Stimulated activated CD4-positive, alpha-beta T cell treated with anti-CD3 and anti-CD28 coated beads, Interleukin-4, amount 100 ng/mL, for 24 hours (primary cell): Measurements from ENCODE around the gene LPCAT2.

ENCODE experiments used
- DNase-seq: peaks from one replicate; pipeline ENCODE4 v3.0.0-alpha.2; 2020

The LPCAT2 gene

DNA sequence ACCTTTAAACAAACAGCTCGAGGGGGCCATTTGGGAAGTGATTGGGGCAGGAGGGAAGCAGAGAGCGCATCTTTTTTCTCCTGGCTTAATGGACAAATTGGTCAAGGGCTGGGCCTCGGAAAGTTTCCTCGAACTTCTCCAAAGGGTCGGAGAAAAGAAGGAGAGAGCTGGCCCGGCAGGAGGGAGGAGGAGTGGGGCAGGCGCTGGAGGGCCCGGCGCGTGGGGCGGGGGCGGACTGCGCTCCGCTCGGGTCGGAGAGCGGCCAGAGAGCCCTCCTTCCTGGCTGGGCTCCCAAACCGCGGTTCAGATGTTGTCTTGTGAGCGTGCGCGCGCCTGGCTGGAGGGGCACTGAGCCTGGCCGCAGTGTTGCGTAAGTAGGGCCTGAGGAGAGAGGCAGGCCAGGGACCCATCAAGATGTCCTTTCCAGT, 28.6 kb upstream of the LPCAT2 start:
- no peak for DNase-seq

DNA sequence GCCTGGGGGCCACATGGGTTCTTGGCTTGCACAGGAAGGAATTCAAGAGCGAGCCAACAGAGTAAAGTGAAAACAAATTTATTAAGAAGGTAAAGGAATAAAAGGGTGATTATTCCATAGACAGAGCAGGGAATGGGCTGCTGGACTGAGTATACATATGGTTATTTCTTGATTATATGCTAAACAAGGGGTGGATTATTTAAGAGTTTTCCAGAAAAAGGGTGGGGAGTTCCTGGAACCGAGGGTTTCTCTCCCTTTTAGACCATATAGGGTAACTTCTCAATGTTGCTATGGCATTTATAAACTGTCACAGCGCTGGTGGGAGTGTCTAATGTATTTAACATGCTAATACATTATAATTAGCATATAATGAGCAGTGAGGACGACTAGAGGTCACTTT, 27.8 kb upstream of the LPCAT2 start:
- DNase-seq, result no peak

DNA sequence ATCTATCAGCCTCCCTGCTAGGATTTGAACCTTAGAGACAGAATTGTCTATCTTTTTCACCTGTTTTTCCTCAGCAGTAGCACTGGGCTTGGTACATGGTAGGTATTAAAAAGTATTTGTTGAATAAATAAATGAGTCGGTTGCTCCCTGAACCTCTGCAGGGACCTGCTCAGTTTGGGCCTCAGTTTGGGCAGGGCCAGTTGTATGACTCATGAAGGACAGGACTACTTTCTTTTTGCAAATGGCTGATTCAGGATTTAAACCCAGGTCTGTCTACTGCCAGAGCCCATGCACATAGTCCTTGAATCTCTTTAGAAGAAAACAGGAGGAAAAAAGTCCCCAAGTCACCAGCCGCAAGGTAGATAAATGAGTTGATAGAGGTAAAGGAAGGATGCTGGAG, 26.8 kb upstream of the LPCAT2 start:
- DNase-seq, result no peak

DNA sequence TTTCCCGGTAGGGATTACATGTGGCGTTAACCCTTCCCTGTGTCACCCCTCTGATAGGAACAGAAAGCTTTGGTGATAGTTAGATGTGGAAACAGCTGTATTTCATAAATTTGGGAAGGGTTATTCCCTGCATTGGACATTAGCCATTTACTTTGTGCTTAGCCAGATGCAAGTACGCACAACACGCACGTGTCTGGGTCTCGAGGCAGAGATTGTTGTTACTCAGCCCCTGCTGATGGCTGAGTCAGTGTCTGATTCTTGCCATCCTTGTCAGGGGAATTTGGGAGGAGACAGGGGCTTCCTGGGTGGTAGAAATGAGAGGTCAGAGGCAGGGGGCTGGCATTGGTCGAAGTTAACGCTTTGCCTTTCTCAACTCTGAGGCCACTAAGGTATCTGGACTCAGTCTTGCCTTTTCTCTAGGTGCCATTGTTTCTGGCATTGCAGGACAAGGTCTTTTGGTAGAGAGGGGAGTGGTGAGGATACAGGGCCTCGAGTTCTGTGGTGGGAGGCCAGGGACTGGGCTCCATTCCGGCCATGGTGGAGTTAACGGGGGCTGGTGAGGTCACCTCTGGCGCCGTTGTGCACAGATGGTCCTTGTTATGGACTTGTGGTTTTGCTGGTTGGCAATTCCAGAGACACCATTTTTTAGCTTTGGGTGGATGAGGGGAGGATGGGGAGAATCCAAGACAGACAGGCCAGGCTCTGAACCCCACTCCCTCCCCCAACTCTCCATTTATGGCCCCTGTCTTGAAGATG, 21.6 kb upstream of the LPCAT2 start:
- DNase-seq, result no peak

DNA sequence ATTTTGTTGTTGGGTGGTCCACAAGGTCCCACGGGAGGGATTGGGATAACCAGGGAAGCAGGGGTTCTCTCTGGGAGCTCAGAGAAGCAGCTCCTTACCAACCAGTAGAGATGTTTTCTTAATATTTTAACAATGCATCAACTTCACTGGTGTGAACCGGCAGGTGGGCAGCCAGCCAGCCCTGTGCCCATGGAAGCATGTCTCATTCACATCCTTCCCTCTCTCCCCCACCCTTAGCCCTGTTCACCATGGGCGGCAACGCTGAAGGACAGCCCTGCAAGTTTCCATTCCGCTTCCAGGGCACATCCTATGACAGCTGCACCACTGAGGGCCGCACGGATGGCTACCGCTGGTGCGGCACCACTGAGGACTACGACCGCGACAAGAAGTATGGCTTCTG, 20.6 kb upstream of the LPCAT2 start:
- DNase-seq, result no peak

DNA sequence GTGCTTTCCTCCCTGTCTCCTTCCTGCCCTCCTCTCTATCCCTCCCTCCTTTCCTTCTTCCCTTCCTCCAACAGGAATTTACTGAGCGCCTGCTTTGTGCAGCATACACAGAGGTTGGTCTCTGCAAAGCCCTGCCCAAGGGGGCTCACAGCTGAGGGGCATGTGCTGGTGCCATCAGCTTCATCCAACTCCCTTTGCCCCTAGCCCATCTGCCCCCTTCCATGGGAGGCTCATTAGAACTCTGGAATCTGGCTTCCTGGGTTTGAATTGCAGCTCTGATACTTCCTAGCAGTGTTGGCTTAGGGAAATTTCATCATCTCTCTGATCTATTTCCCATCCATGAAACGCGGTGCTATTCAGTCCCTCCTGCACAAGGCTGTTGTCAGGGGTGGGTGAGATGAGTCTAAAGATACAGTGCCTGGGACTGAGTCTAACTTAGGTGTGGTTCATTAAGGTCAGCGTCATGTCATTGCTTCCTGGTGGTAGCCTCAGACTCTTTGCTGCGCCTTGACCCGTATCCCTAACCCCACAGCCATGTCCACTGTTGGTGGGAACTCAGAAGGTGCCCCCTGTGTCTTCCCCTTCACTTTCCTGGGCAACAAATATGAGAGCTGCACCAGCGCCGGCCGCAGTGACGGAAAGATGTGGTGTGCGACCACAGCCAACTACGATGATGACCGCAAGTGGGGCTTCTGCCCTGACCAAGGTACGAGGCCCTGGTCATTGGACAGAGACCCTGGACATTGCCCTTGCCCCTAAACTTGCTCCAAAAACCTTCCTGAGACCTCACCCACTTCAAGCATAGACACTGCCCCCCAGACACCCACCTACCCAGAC, 19.5 kb upstream of the LPCAT2 start:
- no peak for DNase-seq

DNA sequence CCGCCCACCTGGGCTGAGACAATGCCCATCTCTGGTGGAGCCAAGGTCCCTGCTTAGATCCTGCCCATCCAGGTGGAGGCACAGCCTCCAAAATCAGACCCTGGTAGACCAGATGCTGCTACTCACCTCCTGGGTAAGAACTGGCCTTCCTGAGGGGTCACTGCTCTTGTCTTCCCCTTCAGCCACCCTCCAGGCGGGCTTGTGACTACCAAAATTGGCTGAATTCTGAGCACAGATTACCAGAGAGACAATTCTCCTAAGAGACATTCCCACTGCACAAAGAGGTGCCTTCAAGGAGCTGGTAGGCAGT, 19.0 kb upstream of the LPCAT2 start:
- no peak for DNase-seq

DNA sequence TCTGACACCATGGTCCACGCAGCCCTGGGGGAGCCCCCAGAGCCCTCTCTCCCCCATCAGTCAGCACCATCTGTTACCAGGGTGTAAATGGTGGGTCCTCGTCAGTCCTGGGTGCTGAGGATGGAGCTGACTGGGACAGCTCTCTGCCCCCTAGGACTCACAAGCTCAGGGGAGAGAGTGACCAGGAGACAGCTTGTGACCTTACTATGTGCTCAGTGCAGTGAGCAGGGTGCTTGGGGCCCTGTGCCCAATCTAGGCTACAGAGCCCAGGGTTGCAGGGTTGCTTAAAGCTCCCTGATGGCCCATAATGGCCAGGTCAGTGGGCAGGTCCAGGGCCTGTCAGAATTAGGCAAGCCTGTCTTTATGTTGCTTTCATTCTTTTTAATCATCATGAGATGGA, 18.6 kb upstream of the LPCAT2 start:
- DNase-seq, result no peak

DNA sequence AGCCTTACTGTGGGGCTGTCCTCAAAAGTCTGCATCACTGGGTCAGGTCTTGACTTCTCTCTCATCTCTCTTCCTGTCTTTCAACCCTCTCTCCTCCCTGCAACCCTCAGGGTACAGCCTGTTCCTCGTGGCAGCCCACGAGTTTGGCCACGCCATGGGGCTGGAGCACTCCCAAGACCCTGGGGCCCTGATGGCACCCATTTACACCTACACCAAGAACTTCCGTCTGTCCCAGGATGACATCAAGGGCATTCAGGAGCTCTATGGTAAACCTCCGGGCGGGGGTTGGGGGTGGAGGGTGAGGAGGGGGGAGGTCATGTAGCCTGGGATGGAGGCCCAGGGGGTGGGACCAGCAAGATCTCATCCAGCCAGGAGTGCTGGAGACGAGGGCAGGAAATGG, 17.2 kb upstream of the LPCAT2 start:
- no peak for DNase-seq

DNA sequence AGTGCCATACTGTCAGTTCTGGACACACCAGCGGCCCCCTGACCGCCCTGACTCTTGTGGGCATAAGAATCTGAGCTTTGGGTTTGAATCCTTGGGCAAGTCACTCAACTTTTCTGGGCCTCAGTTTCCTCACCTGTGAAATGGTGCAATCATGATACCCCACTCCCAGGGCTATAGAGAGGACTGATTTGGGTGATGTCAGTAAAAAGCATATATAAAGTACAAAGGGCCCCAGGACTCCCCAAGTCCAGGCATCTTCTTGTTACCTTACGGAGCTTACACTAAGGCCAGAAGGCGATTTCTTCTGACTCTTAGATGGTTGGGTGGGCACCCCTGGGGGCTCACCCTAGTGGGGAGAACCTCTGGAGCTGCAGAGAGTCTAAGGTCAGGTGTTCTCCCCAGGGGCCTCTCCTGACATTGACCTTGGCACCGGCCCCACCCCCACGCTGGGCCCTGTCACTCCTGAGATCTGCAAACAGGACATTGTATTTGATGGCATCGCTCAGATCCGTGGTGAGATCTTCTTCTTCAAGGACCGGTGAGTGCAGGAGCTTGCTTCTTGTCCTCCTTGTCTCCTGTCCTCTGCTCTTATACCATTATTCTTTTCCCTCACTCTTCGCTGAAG, 16.0 kb upstream of the LPCAT2 start:
- DNase-seq, result no peak

DNA sequence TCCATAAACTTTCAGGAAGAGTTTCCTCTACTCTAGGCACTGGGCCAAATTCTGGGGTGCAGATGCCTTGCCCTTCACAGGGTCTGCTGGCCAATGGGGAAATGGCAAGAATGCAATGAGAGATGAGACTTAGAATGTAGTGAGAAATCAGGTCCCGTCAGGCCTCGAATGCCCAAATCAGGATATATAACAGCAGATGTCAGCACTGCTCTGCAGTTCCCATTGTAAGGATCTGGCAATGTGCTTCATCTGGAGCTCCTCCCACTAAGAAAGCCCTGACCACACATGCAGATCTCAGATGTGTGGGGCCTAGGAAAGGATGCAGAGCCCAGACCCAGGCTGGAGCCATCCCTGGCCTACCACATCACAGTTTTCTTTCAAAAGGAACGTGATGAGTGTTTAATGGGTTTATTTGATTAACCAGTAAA, 13.9 kb upstream of the LPCAT2 start:
- no peak for DNase-seq

DNA sequence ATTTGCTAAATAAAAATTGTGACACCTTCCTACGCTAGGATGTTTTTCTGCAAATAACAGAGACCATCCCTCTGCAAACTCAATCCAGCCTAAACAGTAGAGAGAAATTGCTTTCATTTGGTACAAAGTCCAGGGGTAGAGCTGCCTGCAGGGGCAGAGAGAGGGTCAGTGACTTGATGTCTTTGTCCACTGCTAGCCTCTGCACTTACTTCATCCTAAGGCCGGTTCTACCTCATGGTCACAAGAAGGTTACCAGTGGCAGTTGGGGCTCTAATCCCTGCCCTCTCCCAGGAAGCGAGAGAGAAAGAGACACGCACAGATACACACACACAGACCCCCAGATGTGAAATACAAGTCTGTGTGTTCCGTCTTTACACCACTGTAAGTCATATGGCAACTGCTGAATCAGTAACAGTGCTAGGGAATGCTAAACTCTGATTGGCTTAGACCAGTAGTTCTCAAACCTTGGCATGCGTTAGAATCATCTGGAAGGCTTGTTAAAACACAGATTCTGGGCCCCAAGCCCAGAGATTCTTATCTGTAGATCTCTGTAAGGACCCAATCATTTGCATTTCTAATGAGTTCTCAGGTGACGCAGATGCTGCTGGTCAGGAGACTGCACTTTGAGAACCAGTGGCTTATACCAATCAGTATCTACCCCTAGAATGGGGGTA, 13.1 kb upstream of the LPCAT2 start:
- DNase-seq, result no peak

DNA sequence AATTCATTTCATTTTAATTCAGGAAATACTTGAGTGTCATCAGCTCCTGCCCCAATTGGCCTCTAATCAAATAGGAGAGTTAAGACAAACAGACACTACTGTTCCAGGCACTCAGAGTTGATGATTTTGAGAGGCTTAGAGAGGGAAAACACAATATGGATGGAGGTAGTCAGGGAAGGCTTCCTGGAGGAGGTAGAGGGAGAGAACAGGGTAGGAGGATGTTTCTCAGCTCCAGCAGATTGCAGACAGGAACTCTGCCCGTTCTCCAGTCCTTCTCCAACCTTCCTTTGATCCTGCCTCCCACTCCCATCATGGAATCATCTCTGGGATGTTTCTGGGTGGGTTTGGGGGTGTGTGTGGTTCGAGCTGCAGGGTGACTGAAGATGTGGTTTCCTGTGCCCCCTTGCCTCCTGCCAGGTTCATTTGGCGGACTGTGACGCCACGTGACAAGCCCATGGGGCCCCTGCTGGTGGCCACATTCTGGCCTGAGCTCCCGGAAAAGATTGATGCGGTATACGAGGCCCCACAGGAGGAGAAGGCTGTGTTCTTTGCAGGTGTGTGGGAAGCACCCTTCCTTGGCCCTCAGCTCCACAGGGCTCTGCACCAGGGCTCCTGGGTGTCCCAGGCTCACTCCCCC, 12.2 kb upstream of the LPCAT2 start:
- no peak for DNase-seq

DNA sequence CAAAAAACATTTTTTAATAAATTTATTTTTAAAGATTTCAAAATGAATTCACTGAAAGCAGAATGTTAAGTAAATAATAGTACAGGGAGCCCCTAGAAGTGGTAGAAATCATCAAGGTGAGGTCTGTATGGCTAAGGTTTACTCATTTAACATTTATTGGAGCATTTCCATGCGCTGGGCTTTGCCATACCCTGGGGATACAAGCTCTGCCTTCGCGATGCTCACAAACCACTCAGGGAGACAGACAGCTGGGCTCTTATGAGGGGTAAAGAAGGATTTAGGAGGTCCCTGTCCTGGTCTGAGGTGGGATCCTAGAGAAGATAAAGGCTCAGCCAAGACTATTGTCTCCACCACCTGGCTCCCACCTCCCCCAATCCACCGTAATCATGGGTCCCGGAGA, 11.3 kb upstream of the LPCAT2 start:
- no peak for DNase-seq

DNA sequence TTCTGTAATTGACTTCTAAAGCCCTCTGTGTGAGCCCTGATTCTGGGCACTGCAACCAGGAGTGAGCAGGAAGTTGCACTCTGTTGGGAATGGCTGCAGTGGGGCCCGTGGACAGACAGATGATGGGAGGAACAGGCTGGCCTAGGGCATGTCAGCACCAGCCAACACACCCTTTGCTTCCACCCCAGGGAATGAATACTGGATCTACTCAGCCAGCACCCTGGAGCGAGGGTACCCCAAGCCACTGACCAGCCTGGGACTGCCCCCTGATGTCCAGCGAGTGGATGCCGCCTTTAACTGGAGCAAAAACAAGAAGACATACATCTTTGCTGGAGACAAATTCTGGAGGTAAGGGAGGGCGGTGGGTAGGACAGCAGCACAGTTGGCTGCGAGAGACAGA, 10.8 kb upstream of the LPCAT2 start:
- DNase-seq, result no peak

DNA sequence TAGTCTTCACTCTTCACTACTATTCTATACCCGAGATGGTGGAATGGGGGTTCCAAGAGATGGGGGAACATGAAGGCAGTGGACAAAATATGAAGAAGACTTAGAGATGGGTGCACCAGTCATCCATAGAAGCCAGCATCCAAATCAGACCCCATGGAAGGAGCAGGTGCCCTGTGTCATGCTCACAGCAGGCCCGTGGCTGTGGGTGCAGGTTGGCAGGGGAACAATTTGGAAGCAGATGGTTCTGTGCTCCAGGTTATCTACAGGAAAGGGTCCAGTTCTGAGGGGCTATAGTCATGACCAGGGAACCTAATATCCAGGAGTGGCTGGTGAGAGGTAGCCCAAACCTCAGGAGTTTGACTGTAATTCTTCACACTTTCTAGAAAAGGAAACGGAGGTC, 9.6 kb upstream of the LPCAT2 start:
- DNase-seq, result no peak

DNA sequence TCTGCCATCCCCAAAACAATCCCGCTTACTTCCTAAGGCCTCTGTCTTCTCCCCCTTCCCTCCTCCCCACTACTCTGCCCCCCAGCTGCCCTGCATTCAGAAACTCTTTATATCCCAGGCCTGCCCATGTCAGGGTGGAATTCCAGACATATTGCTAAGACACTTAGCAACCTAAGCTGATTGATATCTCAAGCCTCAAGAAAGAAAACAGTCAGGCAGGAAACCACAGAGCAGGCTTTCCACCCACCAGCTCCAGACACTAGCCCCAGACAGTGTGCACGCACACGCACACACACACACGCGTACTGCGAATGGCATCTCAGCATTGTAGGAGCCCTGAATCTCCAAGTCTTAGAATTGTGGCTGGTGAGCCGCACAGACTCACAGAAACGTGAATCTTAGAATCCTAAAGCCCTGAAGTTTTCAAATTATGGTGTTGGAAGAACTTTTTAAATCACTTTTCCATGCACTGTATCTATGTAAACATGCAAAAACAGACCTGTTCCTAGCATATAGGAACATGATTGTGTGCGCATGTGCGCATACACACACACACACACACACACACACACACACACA, 8.8 kb upstream of the LPCAT2 start:
- no peak for DNase-seq

DNA sequence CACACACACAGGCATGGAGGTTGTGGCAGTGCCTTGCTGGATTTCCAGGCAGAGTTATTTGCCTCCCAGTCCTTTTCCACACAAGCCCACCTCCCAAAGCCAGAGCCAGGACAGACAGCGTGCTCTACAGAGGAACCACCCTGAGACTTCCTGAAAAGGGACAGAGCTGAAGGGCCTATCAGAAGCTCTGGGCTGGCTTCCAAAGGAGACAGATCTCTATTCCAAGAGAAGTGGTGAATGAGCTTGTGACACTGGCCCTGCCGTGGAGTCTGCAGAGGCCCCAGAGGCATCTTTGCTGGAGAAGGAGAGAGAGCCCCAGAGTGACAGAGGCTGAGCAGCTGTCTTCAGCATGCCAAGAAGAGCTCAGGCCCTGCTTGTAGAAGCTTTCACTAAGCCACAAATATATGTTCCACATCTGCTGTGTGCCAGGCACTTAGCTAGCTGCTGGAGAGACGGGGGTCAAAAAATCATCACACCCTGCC, 8.3 kb upstream of the LPCAT2 start:
- no peak for DNase-seq

DNA sequence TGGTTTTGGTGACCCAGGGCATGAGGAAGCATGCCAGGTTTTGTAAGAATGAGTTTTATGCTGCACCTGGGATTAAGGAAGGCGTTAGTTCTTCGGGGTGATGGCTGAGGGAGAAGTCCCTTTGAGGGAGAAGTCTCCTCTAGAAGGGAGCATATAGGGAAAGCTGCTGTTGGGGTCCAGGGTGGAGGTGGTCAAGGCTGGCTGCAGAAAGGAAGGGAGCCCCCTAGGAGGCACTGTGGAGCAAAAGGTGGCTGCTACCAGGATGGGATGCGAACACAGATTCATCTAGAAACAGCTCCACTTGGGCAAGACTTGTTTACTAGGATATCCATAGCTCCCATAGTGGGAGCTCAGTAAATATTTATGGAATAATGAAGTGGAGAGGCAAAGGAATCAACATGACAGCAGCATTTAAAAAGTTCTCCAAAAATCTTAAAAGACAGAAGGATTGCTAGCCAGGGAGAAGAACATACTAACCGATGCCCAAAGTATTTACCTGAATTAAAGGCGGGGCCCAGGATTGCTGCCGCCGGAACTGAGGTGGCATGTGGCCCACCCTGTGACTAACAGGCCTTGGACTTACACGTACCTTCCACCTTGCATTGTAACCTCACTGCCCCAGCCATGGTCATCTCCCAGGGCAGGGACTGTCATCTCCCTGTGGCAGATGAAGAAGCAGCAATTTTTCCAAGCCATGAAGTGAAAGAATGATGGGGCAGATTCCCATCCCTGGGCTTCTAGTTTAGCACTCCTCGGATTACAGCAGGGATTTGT, 7.1 kb upstream of the LPCAT2 start:
- no peak for DNase-seq

DNA sequence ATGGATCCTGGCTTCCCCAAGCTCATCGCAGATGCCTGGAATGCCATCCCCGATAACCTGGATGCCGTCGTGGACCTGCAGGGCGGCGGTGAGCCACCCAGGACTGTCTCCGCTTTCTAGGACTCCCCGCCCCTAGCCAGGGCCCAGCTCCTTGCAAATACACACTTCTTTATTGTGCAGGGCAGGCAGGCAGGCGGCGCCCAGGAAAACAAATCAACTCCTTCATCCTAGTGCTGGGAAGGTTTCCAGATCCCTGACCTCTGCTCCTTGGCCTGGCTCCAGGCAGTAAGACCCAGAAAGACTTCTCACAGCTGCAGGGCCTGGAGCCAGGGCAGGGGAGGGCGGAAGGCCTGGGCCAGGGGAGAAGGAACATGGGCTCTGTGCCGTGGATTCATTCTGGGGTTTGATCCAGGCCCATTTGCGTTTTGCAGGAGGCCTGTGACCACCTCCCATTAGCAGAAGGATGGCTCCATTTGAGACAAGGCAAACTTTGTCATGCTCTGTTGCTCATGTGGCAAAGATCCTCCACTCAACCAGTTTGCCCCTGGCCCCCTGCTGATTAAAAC, 6.0 kb upstream of the LPCAT2 start:
- DNase-seq, result no peak
